HEK293T (cell line): ENCODE data around the gene DMGDH.

Experiments
- CTCF ChIA-PET: fragments of 350-600 bp; formaldehyde crosslinking; extraction: SDS; loops from one replicate; lab custom pipeline; 2021; ENCODE audit warnings: antibody characterized with exemption, inconsistent platforms; lab: Yijun Ruan, JAX
- POLR2A ChIA-PET: fragments of 350-600 bp; formaldehyde crosslinking; extraction: SDS; loops from one replicate; lab custom pipeline; 2020; ENCODE audit warnings: antibody characterized with exemption, inconsistent platforms; lab: Yijun Ruan, JAX
- DNase-seq: peaks from one replicate; pipeline ENCODE4 v3.0.0; 2012; ENCODE audit warnings: mixed read lengths; ENCODE audit errors: extremely low spot score
- ARNT ChIP-seq: fragments of 450-650 bp; IDR thresholded peaks from 2 replicates; pipeline ENCODE4 v1.6.1; 2017; ENCODE audit warnings: mild to moderate bottlenecking
- BHLHE40 ChIP-seq: fragments of 450-650 bp; IDR thresholded peaks from 2 replicates; pipeline ENCODE4 v1.6.1; 2016; ENCODE audit warnings: mild to moderate bottlenecking, moderate library complexity, borderline replicate concordance
- CTBP1 ChIP-seq: fragments of 450-650 bp; IDR thresholded peaks from 2 replicates; pipeline ENCODE4 v1.6.1; 2016; ENCODE audit warnings: borderline replicate concordance
- ELF4 ChIP-seq: fragments of 450-650 bp; IDR thresholded peaks from 2 replicates; pipeline ENCODE4 v1.6.1; 2017; ENCODE audit warnings: antibody characterized with exemption
- FOXA1 ChIP-seq: fragments of 450-650 bp; IDR thresholded peaks from 2 replicates; pipeline ENCODE4 v1.6.1; 2016; ENCODE audit warnings: mild to moderate bottlenecking
- FOXK2 ChIP-seq: fragments of 450-650 bp; IDR thresholded peaks from 2 replicates; pipeline ENCODE4 v1.6.1; 2016; ENCODE audit warnings: mild to moderate bottlenecking
- FOXM1 ChIP-seq: fragments of 450-650 bp; IDR thresholded peaks from 2 replicates; pipeline ENCODE4 v1.6.1; 2017; ENCODE audit warnings: mild to moderate bottlenecking, borderline replicate concordance
- HDGF ChIP-seq: fragments of 450-650 bp; IDR thresholded peaks from 2 replicates; pipeline ENCODE4 v1.6.1; 2017; ENCODE audit warnings: antibody characterized with exemption, borderline replicate concordance
- L3MBTL2 ChIP-seq: fragments of 450-650 bp; conservative IDR thresholded peaks from 2 replicates; pipeline ENCODE4 v1.6.1; 2016; ENCODE audit warnings: mild to moderate bottlenecking
- LEF1 ChIP-seq: fragments of 450-650 bp; IDR thresholded peaks from 2 replicates; pipeline ENCODE4 v1.6.1; 2017; ENCODE audit warnings: mild to moderate bottlenecking, borderline replicate concordance
- NFRKB ChIP-seq: fragments of 450-650 bp; IDR thresholded peaks from 2 replicates; pipeline ENCODE4 v1.6.1; 2016; ENCODE audit warnings: mild to moderate bottlenecking, moderate library complexity
- SP1 ChIP-seq: fragments of 450-650 bp; IDR thresholded peaks from 2 replicates; pipeline ENCODE4 v1.6.1; 2017
- SUZ12 ChIP-seq: fragments of 450-650 bp; IDR thresholded peaks from 2 replicates; pipeline ENCODE4 v1.6.1; 2016; ENCODE audit warnings: mild to moderate bottlenecking
- TARDBP ChIP-seq: fragments of 450-650 bp; IDR thresholded peaks from 2 replicates; pipeline ENCODE4 v1.6.1; 2016
- ZNF384 ChIP-seq: fragments of 450-650 bp; IDR thresholded peaks from 2 replicates; pipeline ENCODE4 v1.6.1; 2016
- TF ChIP-seq, protein P1 (sequence below): fragments of 450-650 bp; IDR thresholded peaks from 2 replicates; pipeline ENCODE4 v1.6.1; 2016

Gene DMGDH

DNA sequence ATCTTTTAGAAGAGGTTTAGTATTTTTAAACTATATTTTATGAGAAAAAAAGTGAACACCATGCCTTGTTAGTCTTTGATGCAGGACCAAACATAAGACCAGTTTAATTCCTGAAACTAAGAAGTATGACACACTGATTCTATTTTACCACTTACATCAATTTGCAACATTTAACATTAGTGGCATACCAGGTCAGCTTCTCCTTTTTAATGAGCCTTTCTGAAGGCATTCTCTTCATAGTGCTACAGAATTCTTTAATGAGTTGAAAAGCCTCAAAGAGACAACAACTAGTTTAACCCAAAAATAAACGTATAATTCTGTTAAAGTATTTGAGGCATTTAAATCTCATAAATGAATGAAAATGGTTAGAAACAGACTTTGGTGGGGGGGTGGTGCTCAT is 112.6 kb downstream of the DMGDH start:
- CTCF ChIA-PET, result no interaction called here
- no peak for DNase-seq
- POLR2A ChIA-PET, result no interaction called here
- no peak for TF ChIP-seq HDGF
- no peak for TF ChIP-seq SUZ12
- no peak for TF ChIP-seq NFRKB
- no peak for TF ChIP-seq ARNT
- no peak for TF ChIP-seq CTBP1
- TF ChIP-seq, protein P1, sequence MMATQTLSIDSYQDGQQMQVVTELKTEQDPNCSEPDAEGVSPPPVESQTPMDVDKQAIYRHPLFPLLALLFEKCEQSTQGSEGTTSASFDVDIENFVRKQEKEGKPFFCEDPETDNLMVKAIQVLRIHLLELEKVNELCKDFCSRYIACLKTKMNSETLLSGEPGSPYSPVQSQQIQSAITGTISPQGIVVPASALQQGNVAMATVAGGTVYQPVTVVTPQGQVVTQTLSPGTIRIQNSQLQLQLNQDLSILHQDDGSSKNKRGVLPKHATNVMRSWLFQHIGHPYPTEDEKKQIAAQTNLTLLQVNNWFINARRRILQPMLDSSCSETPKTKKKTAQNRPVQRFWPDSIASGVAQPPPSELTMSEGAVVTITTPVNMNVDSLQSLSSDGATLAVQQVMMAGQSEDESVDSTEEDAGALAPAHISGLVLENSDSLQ, result no peak
- TF ChIP-seq ZNF384, result no peak
- no peak for TF ChIP-seq L3MBTL2
- TF ChIP-seq LEF1, result no peak
- TF ChIP-seq FOXM1, result no peak
- TF ChIP-seq SP1, result no peak
- TF ChIP-seq FOXA1, result no peak
- TF ChIP-seq ELF4, result no peak
- TF ChIP-seq FOXK2, result no peak
- TF ChIP-seq BHLHE40, result no peak
- no peak for TF ChIP-seq TARDBP

DNA sequence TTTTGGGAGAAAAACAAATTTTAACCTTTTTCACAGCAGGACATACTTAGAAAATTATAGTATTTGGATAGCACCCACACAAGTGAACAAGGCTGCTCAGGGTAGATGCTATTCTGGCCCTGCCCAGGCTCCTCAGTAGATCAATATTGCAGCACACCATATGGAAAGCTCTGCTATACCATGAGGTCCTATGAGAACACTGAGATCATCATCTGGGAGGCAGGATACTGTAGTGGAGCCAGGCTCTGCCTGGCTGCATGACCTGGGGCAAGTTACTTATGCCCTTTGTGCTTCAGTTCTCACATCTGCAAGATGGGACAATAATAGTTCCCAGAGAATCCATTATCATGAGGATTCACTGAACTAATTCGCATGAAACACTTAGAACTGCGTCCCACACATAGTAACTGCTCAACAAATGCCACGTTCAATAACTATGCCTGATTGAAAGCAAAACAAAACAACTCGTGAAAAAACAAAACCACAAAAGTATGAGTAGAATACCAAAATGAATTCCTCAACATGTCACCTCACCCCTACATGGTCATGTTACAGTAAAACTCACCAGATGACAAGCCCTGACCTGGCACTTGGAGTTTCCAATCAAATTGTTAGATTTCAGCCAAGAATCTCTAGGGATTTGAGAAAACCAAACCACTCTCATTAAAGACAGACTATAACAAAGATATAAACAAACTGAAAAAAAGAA is 116.2 kb downstream of the DMGDH start:
- TF ChIP-seq NFRKB (no peak), SUZ12 (no peak), CTBP1 (no peak), SP1 (no peak), BHLHE40 (no peak), ZNF384 (no peak), HDGF (no peak), L3MBTL2 (no peak), LEF1 (no peak), FOXK2 (no peak), ELF4 (no peak), FOXA1 (no peak), ARNT (no peak), TARDBP (no peak), FOXM1 (no peak)
- TF ChIP-seq, protein P1, result no peak
- DNase-seq, result no peak
- ChIA-PET POLR2A (no interaction called here), CTCF (no interaction called here)
